Astrocyte of the hippocampus (primary cell): ENCODE results near the gene HPS1.

Experiments used
- DNase-seq: peaks from one replicate; pipeline ENCODE4 v3.0.0; 2011; ENCODE audit warnings: low read depth, low spot score

The HPS1 gene

GRCh38 chr10:98391065-98391464 is 55.7 kb downstream of the HPS1 start:
- DNase-seq: no peak

DNA sequence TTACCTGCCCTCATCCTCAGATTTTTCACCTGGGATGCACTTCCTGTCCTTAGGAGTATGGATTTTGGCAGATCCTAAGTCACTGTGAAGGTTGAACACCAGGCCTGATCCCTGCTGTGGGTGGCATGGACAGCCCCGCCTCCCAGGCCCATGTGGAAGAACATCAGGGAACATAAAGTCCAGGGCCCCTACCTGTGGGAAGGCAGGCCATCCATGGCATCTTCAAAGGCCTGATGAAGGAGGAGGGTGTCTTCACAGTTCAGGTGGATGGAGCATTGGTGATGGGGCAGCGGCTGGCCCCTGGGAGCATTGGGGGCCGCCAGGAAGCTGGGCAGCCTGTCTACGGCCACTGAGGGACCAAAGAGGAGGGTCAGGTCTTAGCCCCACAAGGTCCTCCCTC is 56.3 kb downstream of the HPS1 start:
- DNase-seq: no peak

GRCh38 chr10:98389398-98389797 is 57.3 kb downstream of the HPS1 start:
- no peak for DNase-seq

- no peak for DNase-seq
Measured at GRCh38 chr10:98388101-98388655, 58.6 kb downstream of the HPS1 start.

DNA sequence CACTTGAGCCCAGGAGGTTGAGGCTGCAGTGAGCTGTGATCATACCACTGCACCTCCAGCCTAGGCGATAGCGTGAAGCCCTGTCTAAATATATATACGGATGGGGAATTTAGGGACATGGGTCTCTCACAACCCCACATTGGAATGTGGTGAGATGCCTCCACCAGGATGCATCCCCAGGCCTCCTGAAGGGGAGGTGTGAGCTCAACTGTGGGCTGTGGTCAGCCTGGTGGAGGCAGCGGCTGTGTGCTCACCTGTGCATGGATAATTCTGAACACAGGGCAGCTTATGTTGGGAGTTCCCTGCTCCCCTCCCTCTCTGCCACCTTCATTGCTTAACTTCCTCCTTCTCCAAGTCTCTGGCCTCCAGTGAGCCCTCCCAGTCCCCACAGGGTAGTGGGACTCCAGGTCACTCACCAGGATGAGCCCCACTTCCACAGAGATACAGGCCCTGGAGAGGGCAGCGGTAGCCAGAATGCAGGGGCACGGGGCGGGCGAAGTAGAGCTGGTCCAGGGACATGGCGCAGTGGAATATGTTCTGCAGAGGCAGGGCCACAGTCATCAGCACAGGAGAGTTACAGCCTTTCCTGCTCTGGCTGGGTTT is 62.1 kb downstream of the HPS1 start:
- DNase-seq: no peak

GRCh38 chr10:98383869-98384268 is 62.9 kb downstream of the HPS1 start:
- no peak for DNase-seq

DNA sequence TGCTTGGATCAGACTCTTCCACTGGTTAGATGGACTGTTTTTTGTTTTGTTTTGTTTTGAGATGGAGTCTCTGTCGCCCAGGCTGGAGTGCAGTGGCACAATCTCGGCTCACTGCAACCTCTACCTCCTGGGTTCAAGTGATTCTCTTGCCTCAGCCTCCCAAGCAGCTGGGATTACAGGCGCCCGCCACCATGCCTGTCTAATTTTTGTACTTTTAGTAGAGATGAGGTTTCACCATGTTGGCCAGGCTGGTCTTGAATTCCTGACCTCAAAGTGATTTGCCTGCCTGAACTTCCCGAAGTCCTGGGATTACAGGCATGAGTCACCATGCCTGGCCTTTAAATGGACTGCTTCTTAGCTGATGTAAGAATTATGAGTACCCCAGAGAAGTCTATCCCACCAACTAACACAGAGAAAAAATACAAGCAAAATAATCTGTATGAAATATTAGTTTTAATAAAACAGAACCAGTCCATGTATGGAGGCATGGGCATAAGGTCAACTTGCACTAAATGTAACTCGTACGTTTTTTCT is 63.5 kb downstream of the HPS1 start:
- DNase-seq: peak; percentile 77

DNA sequence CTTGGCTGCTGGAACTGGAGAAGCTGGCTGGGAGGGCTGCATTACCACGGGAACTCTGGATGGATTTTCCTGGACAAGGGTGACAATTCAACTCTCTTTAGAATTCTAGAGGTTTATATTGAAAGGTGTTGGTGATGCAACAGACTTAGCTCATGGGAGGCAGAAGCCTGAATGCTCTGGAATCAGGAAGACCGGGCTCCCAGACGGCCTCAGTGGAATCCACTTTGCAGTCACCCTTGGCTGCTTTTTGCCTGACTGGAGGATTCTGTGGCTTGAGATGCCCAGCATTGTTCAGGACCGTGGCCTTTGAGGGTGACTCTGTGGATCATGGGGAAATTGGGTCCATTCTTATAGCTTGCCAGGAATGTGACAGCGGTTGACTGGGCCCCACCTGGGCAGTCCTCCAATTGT is 64.0 kb downstream of the HPS1 start:
- DNase-seq: peak; percentile 26

DNA sequence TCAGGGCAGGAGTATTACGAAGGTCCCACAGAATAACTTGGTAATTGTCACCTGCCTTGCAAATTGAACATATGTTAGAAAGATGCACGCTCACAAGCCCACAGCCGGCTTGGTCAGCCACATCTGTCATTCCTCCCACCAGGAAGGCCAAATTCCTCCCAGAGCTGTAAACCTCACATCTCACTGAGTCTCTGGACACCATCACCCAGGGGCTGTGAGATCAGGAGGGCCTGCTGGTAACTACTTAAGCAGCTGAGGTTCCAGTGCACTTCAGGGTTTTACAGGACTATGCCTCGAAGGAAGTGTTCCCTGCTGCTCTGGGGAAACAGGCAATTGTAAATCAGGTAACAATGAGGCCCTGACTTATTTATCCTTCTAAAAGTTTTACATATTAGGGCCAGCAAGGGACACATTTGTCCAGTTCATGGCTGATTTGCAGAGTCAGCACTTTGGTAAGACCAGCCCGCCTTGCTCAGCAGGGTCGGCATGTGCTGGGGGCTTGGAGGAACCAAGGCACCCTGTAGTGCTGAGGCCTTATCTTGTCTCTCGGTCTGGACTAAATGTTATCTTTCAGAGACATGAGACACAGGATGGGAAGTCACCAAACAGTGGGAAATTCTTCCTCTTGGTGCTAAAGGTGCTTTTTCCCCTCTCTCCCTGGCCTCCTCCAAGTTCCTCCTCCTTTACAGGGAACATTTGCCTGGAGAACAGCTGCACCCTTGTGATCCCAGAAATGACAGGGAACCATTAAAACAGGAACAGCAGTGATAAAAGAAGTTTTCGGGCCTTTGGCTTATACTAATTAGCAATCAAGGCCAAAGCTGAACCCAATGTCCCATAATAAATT is 66.0 kb downstream of the HPS1 start:
- no peak for DNase-seq

DNA sequence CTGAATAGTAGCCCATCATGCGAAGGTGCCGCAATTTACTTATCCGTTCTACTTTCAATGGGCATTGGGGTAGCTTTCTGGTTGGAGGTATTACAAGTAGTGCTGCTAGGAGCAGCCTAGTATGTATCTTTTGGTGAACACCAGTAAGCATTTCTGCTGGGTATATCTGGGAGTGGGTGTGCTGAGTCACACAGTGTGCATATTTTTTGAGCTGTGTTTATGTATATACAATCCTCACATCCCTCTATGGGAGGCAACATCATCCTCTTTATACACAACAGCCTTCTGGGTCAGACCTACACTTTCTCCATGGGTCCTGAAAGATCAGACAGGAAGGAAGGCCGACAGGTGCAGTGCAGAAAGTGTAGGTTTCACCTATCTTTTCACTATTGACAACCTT is 68.0 kb downstream of the HPS1 start:
- DNase-seq: no peak

- DNase-seq: no peak
Measured at GRCh38 chr10:98377536-98377935, 69.2 kb downstream of the HPS1 start.

DNA sequence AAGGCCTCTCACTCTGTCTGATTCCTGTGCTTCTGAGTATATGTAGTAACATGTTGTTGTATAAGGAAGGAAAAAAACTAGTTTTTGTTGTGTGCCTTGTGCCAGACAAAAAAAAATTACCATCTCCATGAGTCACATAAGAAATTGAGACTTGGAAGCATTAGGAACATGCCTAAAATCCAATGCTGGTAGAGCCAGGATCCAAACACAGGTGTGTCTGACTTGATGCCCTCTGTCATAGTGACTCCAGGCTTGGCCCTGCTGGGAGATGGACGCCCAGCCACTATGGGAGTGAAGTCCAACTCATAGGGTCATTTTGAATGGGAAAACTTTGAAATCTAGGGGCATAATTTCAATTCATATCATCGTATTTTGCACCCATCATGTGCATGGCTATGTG is 69.7 kb downstream of the HPS1 start:
- no peak for DNase-seq

- peak; percentile 51 for DNase-seq
Measured at GRCh38 chr10:98376485-98376884, 70.2 kb downstream of the HPS1 start.

GRCh38 chr10:98374217-98374985 is 72.3 kb downstream of the HPS1 start:
- DNase-seq: peak; percentile 65

DNA sequence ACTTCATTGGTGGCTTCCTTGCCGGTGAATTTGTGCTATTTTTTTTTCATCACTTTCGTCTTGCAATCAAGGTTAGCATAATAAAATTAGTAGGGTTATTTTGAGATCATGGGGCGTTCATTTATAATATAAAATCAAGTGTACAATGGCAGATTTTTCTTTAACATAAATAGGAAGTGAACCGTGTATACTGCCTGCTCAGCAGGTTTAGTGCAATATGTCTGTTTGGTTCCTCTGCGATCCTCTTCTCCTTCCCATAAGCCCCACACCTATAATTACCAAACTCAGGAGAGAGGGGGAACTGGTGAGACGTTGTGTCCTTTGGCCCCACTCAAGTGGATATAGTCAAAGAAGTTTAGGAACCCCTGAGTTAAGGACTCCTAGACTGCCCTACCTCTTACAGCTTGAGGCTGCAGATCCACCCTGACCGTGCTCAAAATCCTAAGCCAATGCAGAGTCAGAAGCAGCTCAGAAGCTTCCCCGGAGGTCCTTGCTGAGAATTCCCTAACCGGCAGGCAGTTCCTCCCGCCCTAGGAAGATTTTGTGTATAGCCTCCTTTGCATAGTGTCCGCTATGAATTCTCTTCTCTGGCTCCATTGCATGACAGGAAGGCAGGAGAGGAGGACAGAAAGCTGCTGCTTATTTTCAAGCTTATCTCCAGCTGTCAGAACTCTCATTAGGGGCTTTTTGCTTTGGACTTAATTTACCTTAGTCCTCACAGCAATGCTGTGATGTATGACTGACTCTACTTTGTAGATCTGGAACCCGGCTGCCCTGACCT is 73.3 kb downstream of the HPS1 start:
- no peak for DNase-seq

GRCh38 chr10:98370831-98371820 is 75.6 kb downstream of the HPS1 start:
- DNase-seq: no peak

- no peak for DNase-seq
Measured at GRCh38 chr10:98369801-98370200, 76.9 kb downstream of the HPS1 start.

GRCh38 chr10:98368644-98369043 is 78.1 kb downstream of the HPS1 start:
- DNase-seq: no peak

DNA sequence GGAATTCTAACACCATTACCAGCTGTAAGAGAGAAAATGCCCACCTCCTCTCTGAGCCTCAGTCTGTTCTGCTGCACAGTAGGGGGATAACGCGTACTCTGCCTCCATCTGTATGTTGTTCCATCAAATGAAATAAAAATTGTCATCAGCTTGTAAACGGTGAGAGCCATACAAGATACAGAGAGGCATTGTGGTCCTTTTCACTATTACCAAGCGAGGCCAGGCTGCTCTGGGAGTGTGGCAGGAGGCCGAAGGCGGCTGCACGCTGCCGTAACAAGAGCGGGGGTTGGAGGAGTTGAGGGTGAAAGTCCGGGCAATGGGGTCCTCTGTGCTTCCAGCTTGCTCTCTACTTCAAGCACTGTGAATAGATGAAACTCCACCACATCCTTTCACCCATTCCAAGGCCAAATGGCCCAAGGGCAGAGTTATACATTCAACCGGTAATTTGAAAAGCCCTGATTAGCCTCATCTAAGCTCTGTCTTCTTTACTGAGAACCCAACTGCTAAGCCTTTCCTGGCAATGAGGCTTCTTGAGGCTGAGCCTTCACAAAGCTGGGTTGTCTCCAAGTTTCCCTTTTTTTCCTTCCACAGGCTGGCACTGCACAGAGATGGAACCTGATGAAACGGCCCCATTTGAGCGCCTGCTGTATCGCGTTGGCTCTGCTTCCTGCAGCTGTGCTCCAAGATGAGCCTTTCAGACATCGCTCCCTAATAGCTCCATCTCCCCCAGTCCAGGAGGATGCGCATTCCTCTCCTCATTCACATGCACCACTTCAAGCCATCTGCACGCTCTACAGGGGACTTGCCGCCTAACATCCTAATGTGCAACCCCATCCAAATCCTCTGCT is 78.9 kb downstream of the HPS1 start:
- DNase-seq: peak; percentile 38
